Measurements from ENCODE around the gene ZNF654.
"Not testable (repeated sequence)": the region's sequence is repeated elsewhere in the genome, so short reads cannot be mapped to it uniquely, and the experiment has no call there.

The ZNF654 gene

DNA sequence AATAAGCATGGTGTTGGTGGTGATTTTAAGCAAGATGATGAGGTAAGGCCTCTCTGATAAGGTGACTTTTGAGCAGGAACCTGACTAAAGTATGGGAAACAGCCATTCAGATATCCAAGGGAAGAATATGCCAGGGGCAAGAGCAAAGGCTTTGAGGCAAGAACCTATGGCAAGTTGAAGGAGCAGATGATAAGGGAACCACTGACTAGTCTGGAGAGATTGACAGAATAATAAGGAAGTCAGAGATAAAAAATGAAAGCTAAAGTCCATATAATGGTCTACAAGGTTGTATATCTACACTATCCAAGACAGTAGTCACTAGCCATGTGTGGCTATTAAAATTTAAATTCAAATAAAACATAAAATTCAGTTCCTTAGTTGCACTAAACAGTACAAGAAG is 88.2 kb downstream of the ZNF654 start:
- no peak for DNase-seq

DNA sequence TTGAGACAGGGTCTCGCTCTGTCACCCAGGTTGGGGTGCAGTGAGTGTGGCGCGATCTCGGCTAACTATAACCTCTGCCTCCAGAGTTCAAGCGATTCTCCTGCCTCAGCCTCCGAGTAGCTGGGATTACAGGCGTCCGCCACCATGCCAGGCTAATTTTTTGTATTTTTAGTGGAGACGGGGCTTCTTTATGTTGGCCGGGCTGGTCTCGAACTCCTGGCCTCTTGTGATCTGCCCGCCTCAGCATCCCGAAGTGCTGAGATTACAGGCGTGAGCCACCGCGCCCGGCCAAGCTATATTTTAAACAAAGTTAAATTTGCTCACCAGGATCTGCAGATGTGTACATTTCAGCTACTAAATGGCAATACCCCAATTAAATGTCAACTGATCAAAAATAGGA is 89.6 kb downstream of the ZNF654 start:
- no peak for DNase-seq

DNA sequence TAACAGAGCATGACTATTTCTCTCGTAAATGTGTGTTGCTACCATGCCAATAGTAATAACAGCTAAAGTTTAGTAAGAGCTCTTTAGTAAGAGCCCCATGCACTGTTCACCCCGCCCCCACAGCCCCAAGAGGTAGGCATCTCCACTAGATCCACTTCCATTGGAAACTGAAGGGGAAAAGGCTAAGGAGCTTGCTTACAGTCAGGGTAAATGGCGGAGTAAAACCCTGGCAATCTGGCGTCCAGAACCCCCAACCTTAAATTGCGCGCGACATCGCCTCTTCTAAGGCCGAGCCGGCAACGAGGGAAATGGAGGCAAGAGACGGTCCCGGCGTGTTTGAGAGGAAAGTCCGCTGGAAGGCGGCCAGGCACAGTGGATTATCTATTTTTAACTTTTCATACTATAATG is 90.0 kb downstream of the ZNF654 start:
- no peak for DNase-seq

DNA sequence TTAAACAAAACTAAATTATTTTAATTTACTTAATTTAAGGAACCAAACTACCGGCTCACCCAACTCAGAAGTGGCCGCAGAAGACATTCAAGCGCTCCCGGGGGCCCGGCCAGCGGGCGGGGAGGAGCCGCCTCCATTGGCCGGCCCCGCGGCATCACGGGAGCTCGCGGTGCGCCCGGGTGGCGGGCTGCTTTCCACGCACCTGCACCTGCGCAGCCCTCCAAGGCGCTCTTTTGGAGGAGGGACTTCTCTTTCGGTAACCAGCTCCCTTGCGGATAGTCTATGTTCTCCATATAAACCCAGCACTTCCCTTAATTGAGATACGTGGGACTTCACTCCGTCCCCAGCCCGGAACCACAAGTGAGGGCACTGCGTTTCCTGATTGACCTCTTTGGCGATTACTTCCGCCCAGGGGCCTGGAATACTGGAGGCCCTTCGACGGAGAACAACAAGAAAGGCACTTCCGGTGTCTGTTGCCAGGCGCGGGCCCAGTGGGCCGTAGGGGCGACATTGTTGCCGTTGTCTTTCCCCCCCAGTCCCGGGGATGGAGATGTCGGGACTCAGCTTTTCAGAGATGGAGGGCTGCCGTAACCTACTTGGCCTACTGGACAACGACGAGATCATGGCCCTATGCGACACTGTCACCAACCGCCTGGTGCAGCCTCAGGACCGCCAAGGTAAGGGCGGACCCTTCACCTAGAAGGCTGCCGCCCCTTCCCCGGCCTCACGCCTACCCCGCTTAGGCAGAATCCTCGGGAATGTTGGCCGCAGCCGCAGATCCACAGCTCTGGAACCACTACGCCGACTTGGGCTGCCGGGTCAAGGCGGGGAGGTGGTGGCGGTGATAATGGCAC is 90.7 kb downstream of the ZNF654 start, which contains the start of gene C3orf38:
Gene C3orf38 (plus strand): TSS at position 451 of the 854 bp plus-strand sequence. CDS start 94 bp downstream, at position 545.
- peak; percentile 74 for DNase-seq

DNA sequence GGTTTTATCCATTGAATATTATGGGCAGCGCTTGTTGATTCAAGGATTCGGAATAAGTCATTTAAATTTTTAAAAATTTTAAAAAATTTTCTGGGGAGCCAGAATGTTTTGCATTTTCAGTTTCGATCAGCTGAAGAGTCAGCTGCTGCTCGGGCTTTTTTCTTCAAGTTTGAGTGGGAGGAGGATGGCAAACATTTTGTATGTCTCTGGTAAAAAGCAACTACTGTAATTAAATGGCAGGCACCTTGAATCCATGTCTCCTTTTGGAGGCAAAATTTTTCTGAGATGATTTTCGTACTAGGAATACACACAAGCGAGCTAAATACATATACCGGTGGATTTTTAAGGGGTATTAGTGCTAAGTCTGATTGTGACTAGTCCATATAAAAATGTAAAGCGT is 91.3 kb downstream of the ZNF654 start:
- DNase-seq, result no peak

DNA sequence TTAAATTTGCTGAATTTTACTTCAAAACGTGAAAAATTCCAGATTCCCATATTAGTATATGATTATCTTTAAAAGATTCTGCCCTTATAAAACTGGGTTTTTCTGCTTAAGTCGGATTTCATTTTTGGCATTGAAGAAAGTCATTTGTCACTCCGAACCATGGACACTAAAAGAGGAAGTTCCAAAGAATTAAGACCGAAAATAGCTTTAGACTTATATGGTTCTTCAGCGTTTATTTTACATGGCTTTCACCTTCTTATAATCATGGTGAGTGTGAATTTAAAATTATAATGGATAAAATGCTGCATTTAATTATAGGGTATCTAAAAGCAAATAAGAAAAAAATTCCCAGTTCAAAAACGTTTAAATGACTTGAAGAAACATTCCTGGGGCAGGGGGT is 91.8 kb downstream of the ZNF654 start:
- DNase-seq, result peak; percentile 28

DNA sequence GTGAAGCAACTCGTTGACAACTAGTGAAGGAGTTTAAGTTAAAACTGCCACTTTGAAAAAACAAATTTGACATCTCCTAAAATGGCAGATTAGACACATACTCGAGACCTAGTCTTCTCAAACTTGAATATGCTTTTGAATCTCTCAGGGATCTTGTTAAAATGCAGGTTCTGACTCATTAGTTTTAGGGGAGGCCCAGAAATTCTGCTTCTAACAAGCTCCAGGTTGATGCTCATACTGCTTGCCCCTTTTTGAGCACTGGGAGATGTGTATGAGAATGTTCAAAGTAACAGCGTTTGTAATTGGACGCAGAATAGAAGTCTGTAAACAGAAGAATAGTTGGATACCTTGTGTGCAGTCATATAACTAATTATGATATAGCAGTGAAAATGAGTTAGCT is 92.3 kb downstream of the ZNF654 start:
- no peak for DNase-seq

DNA sequence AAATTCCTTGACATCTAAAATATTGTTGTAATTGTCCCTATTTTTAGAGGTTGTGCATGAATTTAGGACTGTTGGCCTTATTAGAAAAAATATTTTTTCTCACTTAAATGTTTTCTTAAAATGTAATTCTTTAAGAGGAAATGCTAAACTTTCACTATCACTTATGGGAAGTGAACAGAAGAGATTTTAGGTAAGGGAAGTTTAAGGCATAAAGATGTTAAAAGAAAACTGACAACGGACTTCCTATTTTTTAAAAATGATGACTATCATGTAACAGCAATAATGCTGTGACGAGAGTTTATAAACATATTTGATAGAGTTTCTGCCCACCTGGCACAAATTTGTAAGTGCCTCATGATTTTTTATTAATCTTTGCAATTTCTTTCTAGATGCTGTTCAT is 93.8 kb downstream of the ZNF654 start:
- no peak for DNase-seq

DNA sequence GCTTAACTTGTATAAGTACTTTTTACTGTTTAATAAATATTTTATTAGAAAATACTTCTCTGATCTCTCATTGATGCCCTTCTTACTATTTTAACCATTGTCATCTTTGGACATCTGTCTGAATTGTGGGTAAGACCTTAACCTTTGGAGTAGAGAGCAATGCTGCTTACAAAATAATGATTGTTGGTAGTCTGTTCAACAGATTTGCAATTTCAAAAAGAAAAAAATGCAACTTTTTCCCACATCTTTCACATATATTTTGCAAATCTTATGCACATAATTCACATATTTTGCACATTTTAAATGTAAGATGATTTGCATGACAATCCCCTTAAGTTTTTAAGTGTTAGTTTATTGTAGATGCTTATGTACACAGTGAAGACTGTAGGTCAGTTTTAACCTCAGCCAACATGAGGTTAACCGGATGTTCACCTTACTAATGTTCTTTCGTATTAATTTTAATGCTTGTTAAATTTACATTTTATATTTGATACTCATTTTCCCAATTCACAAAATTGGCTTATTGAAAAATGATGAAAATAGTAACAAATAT is 107.4 kb downstream of the ZNF654 start:
- no peak for DNase-seq

DNA sequence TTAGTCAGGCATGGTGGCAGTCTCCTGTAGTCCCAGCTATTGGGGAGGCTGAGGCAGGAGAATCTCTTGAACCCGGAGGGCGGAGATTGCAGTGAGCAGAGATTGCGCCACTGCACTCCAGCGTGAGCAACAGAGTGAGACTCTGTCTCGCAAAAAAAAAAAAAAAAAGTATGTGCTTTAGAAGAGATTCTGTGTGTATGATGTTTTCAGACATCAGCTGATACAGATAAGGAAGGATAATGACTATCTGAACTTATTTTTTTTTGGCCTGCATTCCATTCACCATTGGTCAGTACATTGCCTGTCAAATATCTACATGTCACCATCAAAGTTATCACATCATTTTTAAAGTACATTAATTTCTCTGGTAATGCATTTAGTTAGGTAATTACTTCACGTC is 108.1 kb downstream of the ZNF654 start:
- no peak for DNase-seq

DNA sequence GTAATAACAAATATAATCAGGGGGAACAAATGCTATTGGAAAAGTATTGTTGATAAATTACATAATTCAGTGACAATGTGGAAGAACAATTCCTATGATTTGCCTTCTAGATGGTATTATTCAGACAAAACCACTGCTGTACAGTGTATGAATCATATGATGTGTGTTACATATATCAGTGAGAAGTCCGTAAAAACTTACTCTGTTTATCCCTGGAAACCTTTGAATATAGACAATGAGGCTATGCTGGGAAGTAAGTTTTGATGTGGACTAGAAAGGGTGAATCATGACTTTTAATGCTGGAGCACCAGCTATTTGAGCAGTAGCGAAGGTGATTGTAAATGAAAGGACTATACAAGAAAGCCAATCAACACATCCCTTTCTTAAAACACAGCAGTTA is 108.6 kb downstream of the ZNF654 start:
- no peak for DNase-seq

DNA sequence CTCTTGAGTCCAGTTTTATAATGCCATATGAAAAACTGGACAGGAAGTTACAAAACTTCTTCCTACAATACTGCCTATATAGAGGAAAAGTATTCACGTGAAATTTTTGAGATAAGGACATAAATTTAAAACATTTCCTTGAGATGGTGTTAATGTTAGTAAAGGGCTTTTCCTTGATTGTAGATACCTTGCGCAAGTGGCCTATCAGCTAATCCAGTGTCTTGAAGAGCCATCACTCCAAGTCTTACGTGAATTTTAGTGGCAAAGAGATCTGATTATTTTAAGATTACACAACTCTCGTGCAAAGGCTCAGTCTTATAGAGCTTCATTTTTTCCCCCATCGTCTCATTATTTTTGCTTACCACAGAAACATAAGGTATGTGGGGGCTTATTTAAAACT is 109.1 kb downstream of the ZNF654 start:
- no peak for DNase-seq

DNA sequence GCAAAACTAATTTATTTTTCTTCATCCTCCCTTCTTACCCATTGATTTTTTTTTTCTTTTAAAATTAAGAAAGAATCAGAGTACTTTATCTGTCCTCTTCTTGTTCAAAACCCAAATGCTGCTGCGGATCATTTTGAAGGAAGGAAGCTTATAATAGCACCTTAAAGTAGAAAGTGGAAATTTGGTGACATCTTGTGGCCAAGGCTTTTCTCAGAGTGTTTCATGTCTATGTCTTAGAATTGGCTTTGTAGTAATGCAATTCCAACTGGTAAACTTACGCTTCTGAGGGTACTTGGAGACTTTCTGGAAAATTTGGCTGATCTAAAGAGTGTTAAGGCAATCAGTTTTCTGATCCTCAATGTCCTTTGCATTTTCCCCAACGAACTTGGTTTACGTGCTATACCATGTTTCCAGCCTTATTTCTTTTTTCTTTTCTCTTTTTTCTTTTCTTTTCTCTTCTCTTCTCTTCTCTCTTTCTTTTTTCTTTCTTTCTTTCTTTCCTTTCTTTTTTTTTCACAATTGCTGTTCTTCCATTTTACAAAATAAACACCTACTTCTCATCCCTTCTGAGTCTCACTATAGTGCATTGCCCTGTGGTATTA is 121.4 kb downstream of the ZNF654 start:
- peak; percentile 39 for DNase-seq

DNA sequence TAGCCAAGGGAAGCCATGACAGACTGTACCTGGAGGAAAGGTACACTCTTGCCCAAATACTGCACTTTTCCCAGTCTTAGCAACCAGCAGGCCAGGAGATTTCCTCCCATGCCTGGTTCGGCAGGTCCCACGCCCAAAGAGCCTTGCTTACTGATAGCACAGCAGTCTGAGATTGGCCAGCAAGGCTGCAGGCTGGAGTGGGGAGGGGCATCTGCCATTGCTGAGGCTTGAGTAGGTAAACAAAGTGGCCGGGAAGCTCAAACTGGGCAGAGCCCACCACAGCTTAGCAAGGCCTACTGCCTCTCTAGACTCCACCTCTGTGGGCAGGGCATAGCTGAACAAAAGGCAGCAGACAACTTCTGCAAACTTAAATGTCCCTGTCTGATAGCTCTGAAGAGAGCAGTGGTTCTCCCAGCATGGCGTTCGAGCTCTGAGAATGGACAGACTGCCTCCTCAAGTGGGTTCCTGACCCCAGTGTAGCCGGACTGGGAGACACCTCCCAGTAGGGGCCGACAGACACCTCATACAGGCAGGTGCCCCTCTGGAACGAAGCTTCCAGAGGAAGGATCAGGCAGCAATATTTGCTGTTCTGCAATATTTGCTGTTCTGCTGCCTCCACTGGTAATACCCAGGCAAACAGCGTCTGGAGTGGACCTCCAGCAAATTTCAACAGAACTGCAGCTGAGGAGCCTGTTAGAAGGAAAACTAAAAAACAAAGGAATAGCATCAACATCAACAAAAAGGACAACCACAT is 123.3 kb downstream of the ZNF654 start:
- not testable (repeated sequence) for DNase-seq

DNA sequence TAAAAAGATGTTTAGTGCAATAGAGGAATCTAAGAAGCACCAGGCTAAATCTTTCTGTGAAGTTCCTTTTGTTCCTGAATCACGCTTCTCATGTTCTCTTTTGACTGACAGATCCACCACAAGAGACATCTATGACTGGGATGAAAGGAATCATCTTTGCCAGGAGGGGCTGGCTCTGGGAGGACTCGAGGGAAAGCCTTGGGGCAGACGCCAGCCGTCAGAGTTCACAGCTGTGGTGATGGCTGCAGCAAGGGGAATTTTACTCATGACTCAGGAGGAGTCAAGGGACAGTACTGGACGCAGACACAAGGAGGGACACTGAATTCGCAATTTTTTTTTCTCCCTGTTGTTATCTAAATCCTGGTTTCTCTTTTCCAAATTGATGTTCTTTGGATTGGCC is 129.4 kb downstream of the ZNF654 start:
- DNase-seq, result no peak

DNA sequence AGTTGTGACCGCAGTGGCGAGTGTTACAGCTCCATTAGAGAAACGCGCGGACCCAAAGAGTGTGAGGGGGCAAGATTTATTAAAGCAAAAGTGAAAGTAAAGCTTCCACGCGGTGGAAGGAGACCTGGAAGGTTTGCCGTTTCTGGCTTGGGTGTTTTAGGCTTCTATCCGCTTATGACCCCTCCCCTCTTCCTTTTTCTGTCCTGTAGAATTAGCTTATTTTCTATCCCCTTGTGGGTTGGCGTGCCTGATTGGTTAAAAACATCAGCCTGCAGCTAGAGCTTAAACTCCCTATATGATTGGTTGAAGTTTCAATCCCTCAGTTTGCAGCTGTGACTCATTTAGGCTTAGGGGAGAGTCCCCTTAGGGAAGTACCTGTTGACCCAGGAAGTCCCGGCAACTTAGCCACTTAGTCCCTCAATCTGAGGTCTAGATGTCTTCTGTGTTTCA is 130.3 kb downstream of the ZNF654 start:
- no peak for DNase-seq

DNA sequence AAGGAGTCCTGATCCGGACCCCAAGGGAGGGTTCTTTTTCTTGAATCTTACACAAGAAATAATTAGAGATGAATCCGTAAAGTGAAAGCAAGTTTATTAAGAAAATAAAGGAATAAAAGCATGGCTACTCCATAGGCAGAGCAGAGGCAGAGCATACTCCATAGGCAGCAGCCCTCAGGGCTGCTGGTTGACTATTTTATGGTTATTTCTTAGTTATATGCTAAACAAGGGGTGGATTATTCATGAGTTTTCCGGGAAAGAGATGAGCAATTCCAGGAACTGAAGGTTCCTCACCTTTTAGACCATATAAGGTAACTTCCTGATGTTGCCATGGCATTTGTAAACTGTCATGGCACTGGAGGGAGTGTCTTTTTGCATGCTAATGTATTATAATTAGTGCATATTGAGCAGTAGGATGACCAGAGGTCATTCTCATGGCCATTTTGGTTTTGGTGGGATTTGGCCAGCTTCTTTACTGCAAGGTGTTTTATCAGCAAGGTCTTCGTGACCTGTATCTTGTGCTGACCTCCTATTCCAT is 132.9 kb downstream of the ZNF654 start:
- DNase-seq, result no peak

DNA sequence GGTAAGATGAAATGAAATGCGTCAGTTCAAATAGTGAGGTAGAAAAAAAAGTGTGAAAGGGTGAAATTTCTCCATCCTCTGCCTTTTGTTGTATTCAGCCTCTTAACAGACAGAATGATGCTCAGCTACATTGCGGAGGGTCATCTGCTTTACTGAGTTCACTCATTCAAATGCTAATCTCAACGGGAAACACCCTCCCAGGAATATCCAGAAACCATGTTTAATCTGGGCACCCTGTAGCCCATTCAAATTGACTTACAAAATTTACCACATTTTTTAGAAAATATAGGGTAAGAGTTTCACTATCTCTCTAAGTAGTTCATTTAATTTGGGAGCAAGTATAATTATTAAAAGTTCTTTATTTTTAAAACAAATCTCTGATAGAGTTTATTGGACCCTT is 133.6 kb downstream of the ZNF654 start:
- DNase-seq, result no peak
